Measurements from ENCODE around the gene SEMA4F.

The SEMA4F gene

GRCh38 chr2:74708296-74708695, 54.2 kb downstream of the SEMA4F start:
- FAIRE-seq = no peak

GRCh38 chr2:74708883-74709282, 54.8 kb downstream of the SEMA4F start:
- no peak for FAIRE-seq

- no peak for FAIRE-seq
Observed at GRCh38 chr2:74712223-74713053, 58.4 kb downstream of the SEMA4F start.

GRCh38 chr2:74714691-74715080, 60.6 kb downstream of the SEMA4F start:
- no peak for FAIRE-seq

GRCh38 chr2:74715081-74715791, 61.2 kb downstream of the SEMA4F start:
- peak; percentile 87 for FAIRE-seq

GRCh38 chr2:74715880-74716279, 61.8 kb downstream of the SEMA4F start:
- no peak for FAIRE-seq

- no peak for FAIRE-seq
Observed at GRCh38 chr2:74719066-74719465, 65.0 kb downstream of the SEMA4F start.

GRCh38 chr2:74721316-74721715, 67.3 kb downstream of the SEMA4F start:
- peak; percentile 15 for FAIRE-seq

- no peak for FAIRE-seq
Observed at GRCh38 chr2:74724496-74724895, 70.4 kb downstream of the SEMA4F start.

- FAIRE-seq = no peak
Observed at GRCh38 chr2:74725287-74725686, 71.2 kb downstream of the SEMA4F start.

- no peak for FAIRE-seq
Observed at GRCh38 chr2:74728842-74729241, 74.8 kb downstream of the SEMA4F start.

GRCh38 chr2:74730530-74730929, 76.5 kb downstream of the SEMA4F start:
- FAIRE-seq = no peak

All from TTC549 (cell line).